Erythroblast (primary cell): Measurements from ENCODE around the gene PVR.

Experiments used
- GATA1 ChIP-seq: IDR thresholded peaks from 2 replicates; pipeline ENCODE4 v1.6.1; 2011; ENCODE audit warnings: low read depth, mild to moderate bottlenecking, control low read depth, low read length, moderate library complexity
- POLR2A ChIP-seq: IDR thresholded peaks from 2 replicates; pipeline ENCODE4 v1.6.1; 2011; ENCODE audit warnings: mild to moderate bottlenecking, low read length

DNA sequence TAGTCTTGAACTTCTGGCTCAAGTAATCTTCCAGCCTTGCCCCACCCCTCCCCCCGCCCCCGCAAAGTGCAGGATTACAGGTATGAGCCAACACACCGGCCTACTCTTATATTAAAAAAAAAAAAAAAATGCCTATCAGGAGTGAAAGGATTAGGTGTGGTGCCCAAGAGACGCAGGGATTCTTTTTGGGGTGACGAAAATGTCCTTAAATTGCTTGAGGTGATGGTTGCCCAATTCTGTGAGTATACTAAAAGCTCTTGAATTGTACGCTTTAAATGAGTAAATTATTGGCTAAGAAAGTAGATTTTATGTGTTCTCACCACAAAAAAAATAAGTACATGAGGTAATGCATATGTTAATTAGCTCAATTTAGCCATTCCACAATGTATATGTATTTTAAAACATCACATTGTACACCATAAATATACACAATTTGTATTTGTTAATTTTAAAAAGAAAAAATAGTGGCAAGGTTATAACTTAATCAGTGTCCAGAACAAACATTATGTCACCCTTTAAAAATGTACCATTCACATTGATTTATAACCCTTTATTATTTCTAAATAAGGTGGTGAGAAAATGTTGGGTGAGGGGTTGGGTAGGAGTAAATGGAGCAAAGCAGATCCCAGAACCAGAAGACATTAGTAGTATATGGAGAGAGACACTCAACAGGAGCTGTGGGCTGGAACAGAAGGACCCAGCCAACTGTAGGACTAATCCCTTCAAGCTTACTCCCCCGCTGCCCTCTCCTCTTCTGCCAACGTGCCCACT lies 26.4 kb upstream of the PVR start:
- no peak for TF ChIP-seq POLR2A
- TF ChIP-seq GATA1, result no peak
